ENCODE data around the gene POLR3H. TPM values are rescaled to one million over a fixed set of nuclear protein-coding genes. Genes with fewer than 3 reads are reported as not detected.

POLR3H gene
- total RNA-seq, 1 donor from 2014 or later = 43.7 TPM

DNA sequence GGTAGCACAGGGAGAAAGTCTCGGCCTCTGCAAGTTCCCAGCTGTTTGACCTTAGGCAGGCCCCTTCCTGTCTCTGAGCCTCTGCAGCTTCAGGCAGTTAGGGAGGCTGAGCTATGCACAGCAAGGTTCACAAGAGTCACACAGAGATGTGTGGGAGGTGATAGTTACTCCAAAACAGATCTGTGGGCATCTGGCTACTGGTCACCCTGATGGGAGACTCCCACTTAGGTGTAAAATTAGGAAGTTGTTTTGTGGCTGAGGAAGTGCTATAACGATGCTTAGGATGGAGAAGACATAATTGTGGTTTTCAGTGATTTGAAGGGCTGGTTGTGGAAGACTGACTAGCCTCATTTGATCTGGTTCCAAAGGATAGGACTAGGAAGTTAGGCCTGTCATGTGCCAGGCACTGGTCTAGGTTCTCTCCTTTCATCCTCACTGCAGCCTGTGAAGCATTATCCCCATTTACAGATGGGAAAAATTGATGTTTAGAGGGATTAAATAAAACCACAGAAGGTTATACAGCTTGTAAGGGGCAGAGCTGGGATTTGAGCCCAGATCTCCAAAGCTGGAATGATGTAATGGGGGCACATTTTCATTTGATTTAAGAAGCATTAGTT, 61.8 kb downstream of the POLR3H start:
- DNase-seq (no peak), ATAC-seq (no peak)
- Histone ChIP-seq H3K36me3 (no peaks in the 10 kb centered on the region), H3K4me1 (peaks cover 30% of the 10 kb centered on the region), H3K27me3 (no peaks in the 10 kb centered on the region), H3K9me3 (no peaks in the 10 kb centered on the region), H3K27ac (no peak overlapping the region), H3K4me3 (no peak overlapping the region)
- TF ChIP-seq CTCF (IDR thresholded peaks at IDR 0.05) = no peak
- intact Hi-C loops (cut with DNase I) = no loop called here

DNA sequence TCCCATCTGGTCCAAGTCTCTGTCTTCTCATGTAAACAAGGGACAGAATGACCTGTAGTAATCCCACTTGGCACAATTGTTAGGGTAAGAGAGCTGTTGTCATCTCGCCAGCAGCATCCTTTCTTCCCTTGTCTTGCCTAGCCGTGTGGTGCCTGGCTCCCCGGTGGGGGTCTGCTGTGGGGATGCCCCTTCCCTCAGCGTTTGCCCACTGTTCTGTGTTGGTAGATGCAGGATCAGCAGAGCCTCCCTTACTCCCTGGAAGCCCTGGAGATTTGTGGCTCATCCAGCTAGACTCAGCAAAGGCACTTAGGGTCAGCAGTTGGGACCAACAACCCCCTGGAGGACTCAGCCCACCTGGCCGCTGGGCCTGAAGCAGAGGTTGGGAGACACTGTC, 62.3 kb downstream of the POLR3H start:
- H3K27me3 ChIP-seq = no peaks in the 10 kb centered on the region
- no peak for DNase-seq

GRCh38 chr22:41481131-41481830, 63.0 kb downstream of the POLR3H start:
- H3K27me3 ChIP-seq = no peaks in the 10 kb centered on the region
- H3K4me3 ChIP-seq = no peak overlapping the region
- H3K4me1 ChIP-seq = peaks cover 22% of the 10 kb centered on the region
- H3K9me3 ChIP-seq = no peaks in the 10 kb centered on the region
- TF ChIP-seq CTCF (IDR thresholded peaks at IDR 0.05) = no peak
- intact Hi-C loops (cut with DNase I) = no loop called here
- peak overlapping the region; percentile 6 for H3K27ac ChIP-seq
- H3K36me3 ChIP-seq = no peaks in the 10 kb centered on the region
- DNase-seq (no peak), ATAC-seq (peak; percentile 57)

More for the DNA sequence above, 62.3 kb downstream of the POLR3H start:
- no peak for TF ChIP-seq CTCF (IDR thresholded peaks at IDR 0.05)
- Histone ChIP-seq H3K36me3 (no peaks in the 10 kb centered on the region), H3K27ac (no peak overlapping the region), H3K4me1 (peaks cover 25% of the 10 kb centered on the region), H3K9me3 (no peaks in the 10 kb centered on the region), H3K4me3 (no peak overlapping the region)
- no peak for ATAC-seq
- intact Hi-C loops (cut with DNase I) = no loop called here

- DNase-seq = no peak
- H3K4me1 ChIP-seq = peaks cover 22% of the 10 kb centered on the region
- no peaks in the 10 kb centered on the region for H3K27me3 ChIP-seq
- H3K9me3 ChIP-seq = no peaks in the 10 kb centered on the region
- peak overlapping the region; percentile 55 for H3K27ac ChIP-seq
- ATAC-seq = no peak
- TF ChIP-seq CTCF (IDR thresholded peaks at IDR 0.05) = no peak
- H3K36me3 ChIP-seq = no peaks in the 10 kb centered on the region
- intact Hi-C loops (cut with DNase I) = no loop called here
- H3K4me3 ChIP-seq = no peak overlapping the region
Observed at GRCh38 chr22:41480397-41480735, 63.9 kb downstream of the POLR3H start.

DNA sequence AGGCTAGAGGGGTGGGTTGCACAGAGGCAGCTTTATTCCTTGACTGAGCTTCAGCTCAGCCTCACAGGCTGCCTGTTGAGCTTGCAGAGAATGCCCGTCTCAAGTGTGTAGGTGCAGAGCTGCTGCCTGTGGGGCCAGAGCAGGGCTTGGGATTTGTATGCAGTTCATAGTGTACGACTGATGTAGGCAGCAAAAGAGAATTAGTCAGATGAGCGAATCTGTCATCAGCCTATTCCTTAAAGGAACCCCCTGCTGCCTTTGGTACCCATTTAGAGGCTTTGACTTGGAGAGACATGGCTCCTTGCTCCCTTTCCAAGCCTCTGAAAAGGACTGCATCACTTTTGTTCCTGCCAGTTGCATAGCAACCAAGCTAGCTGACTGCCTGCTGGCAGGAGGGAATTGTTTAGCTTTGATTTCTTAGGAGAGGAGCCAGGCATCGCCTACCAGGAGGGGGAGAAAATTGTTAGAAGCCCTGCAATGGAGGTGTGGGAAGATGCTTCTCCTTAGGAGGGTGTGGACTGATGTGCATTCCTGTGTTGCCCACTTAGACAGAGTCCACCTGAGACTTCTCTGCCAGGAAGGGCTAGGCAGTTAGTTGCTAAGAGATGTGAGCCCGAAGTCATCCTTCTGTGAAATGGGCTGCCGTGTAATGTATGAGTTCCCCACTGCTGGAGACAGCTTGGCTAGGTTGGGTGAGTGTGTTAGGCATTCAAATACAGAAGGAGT, 64.4 kb downstream of the POLR3H start:
- no peak for TF ChIP-seq CTCF (IDR thresholded peaks at IDR 0.05)
- DNase-seq (no peak), ATAC-seq (no peak)
- Histone ChIP-seq H3K27me3 (no peaks in the 10 kb centered on the region), H3K9me3 (no peaks in the 10 kb centered on the region), H3K36me3 (no peaks in the 10 kb centered on the region), H3K27ac (peak overlapping the region; percentile 55), H3K4me3 (no peak overlapping the region), H3K4me1 (peaks cover 22% of the 10 kb centered on the region)
- intact Hi-C loops (cut with DNase I) = no loop called here
